Thyroid gland (tissue), 4 donors: ENCODE results near the gene MAB21L1.

Experiments
- POLR2A ChIP-seq, 2 donors: fragments of 450-650 bp; IDR thresholded peaks; one replicate each; pipeline ENCODE4 v1.6.1; 2017; ENCODE audit warnings: antibody characterized with exemption in 2 of 2, mild to moderate bottlenecking in 2 of 2, moderate library complexity in 1 of 2
- TF ChIP-seq, protein P1 (sequence below), 6 experiments: fragments of 200-600 bp in 3 of 6; fragments of 450-650 bp in 3 of 6; sonication (generic) in 3 of 6; IDR thresholded peaks; one replicate each; pipeline ENCODE4 v1.5.1; 2016 to 2019; ENCODE audit warnings: antibody characterized with exemption in 6 of 6, mild to moderate bottlenecking in 2 of 6, inconsistent platforms in 1 of 6, moderate library complexity in 1 of 6

DNA sequence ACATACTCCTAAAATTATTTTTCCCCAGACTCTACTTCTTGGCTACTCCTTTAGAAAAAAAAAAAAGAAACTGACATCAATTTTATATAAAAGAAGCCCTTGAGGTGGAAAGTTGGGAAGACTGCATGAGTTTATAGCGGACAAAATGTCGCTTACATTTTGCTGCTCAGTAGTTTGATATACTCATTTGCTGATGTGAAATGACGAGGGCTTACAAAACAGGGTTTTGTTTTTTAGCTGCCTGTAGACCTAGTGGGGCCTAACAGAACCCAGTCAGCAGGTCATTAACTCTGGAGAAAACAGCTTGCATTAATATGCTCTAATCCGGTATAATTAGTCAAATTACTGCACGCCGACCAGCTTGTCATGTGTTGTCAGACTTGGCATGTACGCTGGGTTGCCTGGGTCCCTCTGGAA lies 37.6 kb upstream of the MAB21L1 start:
- no peak for TF ChIP-seq POLR2A (IDR thresholded peaks at IDR 0.05)
- TF ChIP-seq, protein P1, sequence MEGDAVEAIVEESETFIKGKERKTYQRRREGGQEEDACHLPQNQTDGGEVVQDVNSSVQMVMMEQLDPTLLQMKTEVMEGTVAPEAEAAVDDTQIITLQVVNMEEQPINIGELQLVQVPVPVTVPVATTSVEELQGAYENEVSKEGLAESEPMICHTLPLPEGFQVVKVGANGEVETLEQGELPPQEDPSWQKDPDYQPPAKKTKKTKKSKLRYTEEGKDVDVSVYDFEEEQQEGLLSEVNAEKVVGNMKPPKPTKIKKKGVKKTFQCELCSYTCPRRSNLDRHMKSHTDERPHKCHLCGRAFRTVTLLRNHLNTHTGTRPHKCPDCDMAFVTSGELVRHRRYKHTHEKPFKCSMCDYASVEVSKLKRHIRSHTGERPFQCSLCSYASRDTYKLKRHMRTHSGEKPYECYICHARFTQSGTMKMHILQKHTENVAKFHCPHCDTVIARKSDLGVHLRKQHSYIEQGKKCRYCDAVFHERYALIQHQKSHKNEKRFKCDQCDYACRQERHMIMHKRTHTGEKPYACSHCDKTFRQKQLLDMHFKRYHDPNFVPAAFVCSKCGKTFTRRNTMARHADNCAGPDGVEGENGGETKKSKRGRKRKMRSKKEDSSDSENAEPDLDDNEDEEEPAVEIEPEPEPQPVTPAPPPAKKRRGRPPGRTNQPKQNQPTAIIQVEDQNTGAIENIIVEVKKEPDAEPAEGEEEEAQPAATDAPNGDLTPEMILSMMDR (IDR thresholded peaks at IDR 0.05) = no peak
